NCI-H524 (cell line): ENCODE results near the gene ITLN1.

Source experiments
- DNase-seq, 2 experiments: peaks; one replicate each; lab custom pipeline; 2025; lab: John Stamatoyannopoulos, UW

ITLN1 gene

GRCh38 chr1:160858097-160858496 is 26.9 kb downstream of the ITLN1 start:
- DNase-seq: no peak

- no peak for DNase-seq
Observed at GRCh38 chr1:160855181-160855981, 29.6 kb downstream of the ITLN1 start.

GRCh38 chr1:160853754-160854153 is 31.2 kb downstream of the ITLN1 start:
- no peak for DNase-seq

- no peak for DNase-seq
Observed at GRCh38 chr1:160853014-160853413, 32.0 kb downstream of the ITLN1 start.

- DNase-seq: no peak
Observed at GRCh38 chr1:160850993-160851392, 34.0 kb downstream of the ITLN1 start.

GRCh38 chr1:160850541-160850940 is 34.4 kb downstream of the ITLN1 start:
- DNase-seq: no peak

GRCh38 chr1:160846281-160846680 is 38.7 kb downstream of the ITLN1 start:
- no peak for DNase-seq

- DNase-seq: no peak
Observed at GRCh38 chr1:160844447-160845232, 40.3 kb downstream of the ITLN1 start.

GRCh38 chr1:160841079-160841478 is 43.9 kb downstream of the ITLN1 start:
- DNase-seq: no peak

GRCh38 chr1:160839746-160840145 is 45.2 kb downstream of the ITLN1 start:
- no peak for DNase-seq

- no peak for DNase-seq
Observed at GRCh38 chr1:160838888-160839287, 46.1 kb downstream of the ITLN1 start.

- DNase-seq: no peak
Observed at GRCh38 chr1:160837558-160838205, 47.3 kb downstream of the ITLN1 start.

GRCh38 chr1:160836981-160837557 is 47.9 kb downstream of the ITLN1 start:
- no peak for DNase-seq

GRCh38 chr1:160836561-160836960 is 48.4 kb downstream of the ITLN1 start:
- no peak for DNase-seq

- DNase-seq: no peak
Observed at GRCh38 chr1:160835751-160836150, 49.2 kb downstream of the ITLN1 start.

- peak in 1 of 2 experiments; percentile 30 for DNase-seq
Observed at GRCh38 chr1:160834945-160835565, 49.9 kb downstream of the ITLN1 start.

- DNase-seq: peak in 1 of 2 experiments; percentile 7
Observed at GRCh38 chr1:160830321-160831153, 54.4 kb downstream of the ITLN1 start.

GRCh38 chr1:160829766-160830165 is 55.2 kb downstream of the ITLN1 start:
- no peak for DNase-seq

GRCh38 chr1:160827418-160827817 is 57.6 kb downstream of the ITLN1 start:
- no peak for DNase-seq

- no peak for DNase-seq
Observed at GRCh38 chr1:160826546-160826945, 58.4 kb downstream of the ITLN1 start.
